PC-9 (cell line): ENCODE results near the gene HABP4. TPM values are rescaled to one million over a fixed set of nuclear protein-coding genes. Genes with fewer than 3 reads are reported as not detected.

ENCODE experiments used
- BruUV-seq: library from RNA; stranded (reverse); fragments of 400-500 nt; replicated peaks from 2 replicates; lab custom pipeline; 2021; lab: Mats Ljungman, UMichigan
- CTCF ChIA-PET: fragments of 300-600 bp; sonication (Branson Sonifier 250); formaldehyde crosslinking; loops from one replicate; lab custom pipeline; 2022; ENCODE audit warnings: antibody characterized with exemption; lab: Charles Lee
- POLR2A ChIA-PET: fragments of 300-600 bp; sonication (Branson Sonifier 250); formaldehyde crosslinking; loops from one replicate; lab custom pipeline; 2022; ENCODE audit warnings: antibody characterized with exemption; ENCODE audit not compliant: unreplicated experiment; lab: Charles Lee
- DNase-seq, 2 experiments: peaks; one replicate each; pipeline versions ENCODE4 v3.0.0 to v3.0.0-alpha.2; 2015 to 2022; ENCODE audit warnings: mixed read lengths in 1 of 2
- H2AFZ ChIP-seq: fragments of 200-600 bp; sonication (generic); 2 replicates; pipeline ENCODE4 v1.8.1; 2017; ENCODE audit warnings: antibody characterized with exemption
- H3F3A ChIP-seq: fragments of 200-600 bp; sonication (generic); 2 replicates; pipeline ENCODE4 v1.8.1; 2017; ENCODE audit warnings: antibody characterized with exemption, mild to moderate bottlenecking, low read depth; ENCODE audit not compliant: insufficient read depth
- H3K27ac ChIP-seq: fragments of 200-600 bp; sonication (generic); 2 replicates; pipeline ENCODE4 v1.6.1; 2016; ENCODE audit warnings: mixed run types
- H3K27me3 ChIP-seq: fragments of 200-600 bp; sonication (generic); 2 replicates; pipeline ENCODE4 v1.6.1; 2016; ENCODE audit warnings: low read depth, mixed run types; ENCODE audit not compliant: insufficient read depth
- H3K36me3 ChIP-seq: fragments of 200-600 bp; sonication (generic); 2 replicates; pipeline ENCODE4 v1.6.1; 2016; ENCODE audit warnings: low read depth, mixed run types
- H3K4me1 ChIP-seq: fragments of 200-600 bp; sonication (generic); replicated peaks from 2 replicates; pipeline ENCODE4 v1.6.1; 2016; ENCODE audit warnings: mixed run types; ENCODE audit not compliant: insufficient read depth
- H3K4me2 ChIP-seq: fragments of 200-600 bp; sonication (generic); 2 replicates; pipeline ENCODE4 v1.6.1; 2017; ENCODE audit warnings: mixed run types
- H3K4me3 ChIP-seq: fragments of 200-600 bp; sonication (generic); 2 replicates; pipeline ENCODE4 v1.6.1; 2016; ENCODE audit warnings: mixed run types
- H3K79me2 ChIP-seq: fragments of 200-600 bp; sonication (generic); 2 replicates; pipeline ENCODE4 v1.6.1; 2017; ENCODE audit warnings: low read depth, mixed run types
- H3K9me2 ChIP-seq: fragments of 200-600 bp; sonication (generic); 2 replicates; pipeline ENCODE4 v1.8.1; 2017; ENCODE audit warnings: mild to moderate bottlenecking; ENCODE audit not compliant: insufficient read depth
- H3K9me3 ChIP-seq: fragments of 200-600 bp; sonication (generic); 2 replicates; pipeline ENCODE4 v1.8.1; 2016; ENCODE audit warnings: low read depth; ENCODE audit not compliant: insufficient read depth
- H4K20me1 ChIP-seq: fragments of 200-600 bp; sonication (generic); 2 replicates; pipeline ENCODE4 v1.8.1; 2017; ENCODE audit not compliant: insufficient read depth
- EZH2 ChIP-seq: fragments of 200-600 bp; sonication (generic); IDR thresholded peaks from 2 replicates; pipeline ENCODE4 v1.8.0; 2017; ENCODE audit warnings: antibody characterized with exemption, low read depth
- intact Hi-C: fragments of 100-400 bp; cut with micrococcal nuclease; formaldehyde crosslinking; loops from one replicate; pipeline ENCODE4 v1.10.0; 2022; ENCODE audit not compliant: unreplicated experiment
- total RNA-seq: library from RNA; stranded (reverse); gene quantifications from 2 replicates; pipeline ENCODE4 v1.2.3, GENCODE V29; 2021
- TF ChIP-seq, protein P1 (sequence below): fragments of 200-600 bp; sonication (generic); conservative IDR thresholded peaks from 2 replicates; pipeline ENCODE4 v1.6.1; 2017; ENCODE audit warnings: mixed run types, antibody characterized with exemption, mild to moderate bottlenecking, moderate library complexity

Gene HABP4
- total RNA-seq, 1 experiment from 2014 or later = 8.1 TPM

DNA sequence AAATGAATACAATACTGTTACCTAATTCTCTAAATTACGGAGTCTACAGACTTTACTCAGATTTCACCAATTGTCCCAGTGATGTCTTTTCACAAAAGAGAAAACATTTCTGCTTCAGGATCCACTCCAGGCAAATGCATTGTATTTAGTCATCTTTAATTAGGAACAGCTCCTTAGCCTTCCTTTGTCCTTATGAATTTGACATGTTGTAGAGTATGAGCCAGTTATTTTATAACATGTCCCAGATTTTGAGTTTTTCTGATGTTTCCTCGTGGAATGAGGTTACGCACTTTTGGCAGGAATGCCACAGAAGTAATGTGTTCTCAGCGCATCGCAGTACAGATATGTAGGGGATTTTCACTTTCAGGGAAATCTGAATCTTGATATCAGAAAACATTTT lies 10.5 kb downstream of the HABP4 start:
- H3K27me3 ChIP-seq = no peaks in the 10 kb centered on the region
- no peaks in the 10 kb centered on the region for H4K20me1 ChIP-seq
- BruUV-seq = no TSS peak
- DNase-seq = no peak
- no peaks in the 10 kb centered on the region for H3K4me1 ChIP-seq
- H3F3A ChIP-seq = peaks cover 5% of the 10 kb centered on the region; the same call in 1 of the 2 replicates
- H3K9me3 ChIP-seq = no peaks in the 10 kb centered on the region
- ChIA-PET CTCF (no interaction called here), POLR2A (no interaction called here)
- H3K36me3 ChIP-seq = no peaks in the 10 kb centered on the region; the same call in 1 of the 2 replicates
- H3K4me3 ChIP-seq = no peak overlapping the region
- H3K4me2 ChIP-seq = no peak overlapping the region
- no peak overlapping the region for H3K27ac ChIP-seq
- no peaks in the 10 kb centered on the region for H3K9me2 ChIP-seq
- intact Hi-C loops = no loop called here
- H2AFZ ChIP-seq = no peak overlapping the region
- H3K79me2 ChIP-seq = no peaks in the 10 kb centered on the region
- no peak for TF ChIP-seq EZH2

DNA sequence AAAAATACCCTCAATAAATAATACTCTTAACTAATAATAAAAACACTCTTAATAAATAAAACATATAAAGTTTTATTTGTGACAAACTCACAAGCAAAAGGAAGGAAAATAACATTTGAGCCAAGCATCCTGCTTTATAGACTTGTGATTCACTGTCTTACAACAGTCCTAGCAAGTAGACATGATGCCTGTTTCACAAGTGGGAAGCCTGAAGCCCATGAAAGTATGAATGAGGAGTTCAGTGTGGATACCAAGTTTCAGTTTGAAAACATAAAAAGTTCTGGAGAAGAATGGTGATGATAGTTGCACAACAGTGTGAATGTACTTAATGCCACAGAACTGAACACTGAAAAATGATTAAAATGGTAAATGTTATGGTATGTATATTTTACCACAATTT lies 10.9 kb downstream of the HABP4 start:
- Histone ChIP-seq H3K27me3 (no peaks in the 10 kb centered on the region), H3F3A (peaks cover 5% of the 10 kb centered on the region; the same call in 1 of the 2 replicates), H4K20me1 (no peaks in the 10 kb centered on the region), H3K27ac (no peak overlapping the region), H2AFZ (no peak overlapping the region), H3K9me3 (no peaks in the 10 kb centered on the region), H3K79me2 (no peaks in the 10 kb centered on the region), H3K4me2 (no peak overlapping the region), H3K9me2 (no peaks in the 10 kb centered on the region), H3K4me3 (no peak overlapping the region), H3K4me1 (no peaks in the 10 kb centered on the region), H3K36me3 (no peaks in the 10 kb centered on the region; the same call in 1 of the 2 replicates)
- ChIA-PET CTCF (no interaction called here), POLR2A (no interaction called here)
- DNase-seq = no peak
- TF ChIP-seq, protein P1, sequence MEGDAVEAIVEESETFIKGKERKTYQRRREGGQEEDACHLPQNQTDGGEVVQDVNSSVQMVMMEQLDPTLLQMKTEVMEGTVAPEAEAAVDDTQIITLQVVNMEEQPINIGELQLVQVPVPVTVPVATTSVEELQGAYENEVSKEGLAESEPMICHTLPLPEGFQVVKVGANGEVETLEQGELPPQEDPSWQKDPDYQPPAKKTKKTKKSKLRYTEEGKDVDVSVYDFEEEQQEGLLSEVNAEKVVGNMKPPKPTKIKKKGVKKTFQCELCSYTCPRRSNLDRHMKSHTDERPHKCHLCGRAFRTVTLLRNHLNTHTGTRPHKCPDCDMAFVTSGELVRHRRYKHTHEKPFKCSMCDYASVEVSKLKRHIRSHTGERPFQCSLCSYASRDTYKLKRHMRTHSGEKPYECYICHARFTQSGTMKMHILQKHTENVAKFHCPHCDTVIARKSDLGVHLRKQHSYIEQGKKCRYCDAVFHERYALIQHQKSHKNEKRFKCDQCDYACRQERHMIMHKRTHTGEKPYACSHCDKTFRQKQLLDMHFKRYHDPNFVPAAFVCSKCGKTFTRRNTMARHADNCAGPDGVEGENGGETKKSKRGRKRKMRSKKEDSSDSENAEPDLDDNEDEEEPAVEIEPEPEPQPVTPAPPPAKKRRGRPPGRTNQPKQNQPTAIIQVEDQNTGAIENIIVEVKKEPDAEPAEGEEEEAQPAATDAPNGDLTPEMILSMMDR = no peak
- no peak for TF ChIP-seq EZH2
- intact Hi-C loops = no loop called here
- no TSS peak for BruUV-seq

DNA sequence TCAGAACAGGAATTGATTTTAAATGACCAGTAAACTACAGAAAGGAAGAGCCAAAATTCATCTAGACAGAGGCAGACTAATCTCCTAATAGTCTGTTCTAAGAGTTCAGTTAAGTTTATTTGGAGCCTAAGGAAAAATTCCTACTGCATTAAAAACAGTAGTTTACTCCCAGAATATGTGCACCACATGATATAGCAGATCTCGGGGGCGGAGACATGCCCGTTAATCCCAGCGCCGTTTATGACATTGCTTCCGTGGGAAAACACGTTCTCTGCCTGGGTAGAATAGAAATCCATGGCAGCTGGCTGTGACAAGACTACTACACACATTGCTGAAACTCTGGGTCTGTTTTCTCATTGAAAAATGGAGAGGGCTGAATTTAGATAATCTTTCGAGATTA lies 11.4 kb downstream of the HABP4 start:
- no peak for TF ChIP-seq EZH2
- TF ChIP-seq, protein P1 = no peak
- Histone ChIP-seq H3K9me3 (no peaks in the 10 kb centered on the region), H3K36me3 (no peaks in the 10 kb centered on the region; the same call in 1 of the 2 replicates), H3K27ac (no peak overlapping the region), H3K27me3 (no peaks in the 10 kb centered on the region), H4K20me1 (no peaks in the 10 kb centered on the region), H3K4me1 (no peaks in the 10 kb centered on the region), H3F3A (peaks cover 5% of the 10 kb centered on the region; the same call in 1 of the 2 replicates), H2AFZ (no peak overlapping the region), H3K4me3 (no peak overlapping the region), H3K79me2 (no peaks in the 10 kb centered on the region), H3K4me2 (no peak overlapping the region), H3K9me2 (no peaks in the 10 kb centered on the region)
- ChIA-PET CTCF (interaction anchor here (0.7 kb wide), 1 partner anchor 1661 kb away, joined by 4 read pairs; no protein-coding TSS in a partner anchor), POLR2A (no interaction called here)
- no peak for DNase-seq
- intact Hi-C loops = no loop called here
- BruUV-seq = no TSS peak

DNA sequence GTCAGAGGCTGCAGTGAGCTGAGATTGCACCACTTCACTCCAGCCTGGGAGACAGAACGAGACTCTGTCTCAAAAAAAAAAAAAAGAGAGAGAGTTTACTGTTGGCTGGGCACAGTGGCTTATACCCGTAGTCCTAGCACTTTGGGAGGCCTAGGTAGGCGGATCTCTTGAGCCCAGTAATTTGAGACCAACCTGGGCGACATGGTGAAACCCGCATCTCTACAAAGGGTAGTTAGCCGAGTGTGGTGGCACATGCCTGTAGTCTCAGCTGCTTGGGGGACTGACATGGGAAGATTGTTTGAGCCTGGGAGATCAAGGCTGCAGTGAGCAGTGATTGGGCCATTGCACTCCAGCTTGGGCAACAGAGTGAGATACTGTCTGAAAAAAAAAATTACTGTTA lies 12.6 kb downstream of the HABP4 start:
- BruUV-seq = no TSS peak
- Histone ChIP-seq H3K79me2 (no peaks in the 10 kb centered on the region), H3K9me3 (no peaks in the 10 kb centered on the region), H3K27me3 (no peaks in the 10 kb centered on the region), H2AFZ (no peak overlapping the region), H3K36me3 (no peaks in the 10 kb centered on the region; the same call in 1 of the 2 replicates), H3K4me2 (no peak overlapping the region), H3K9me2 (no peaks in the 10 kb centered on the region), H4K20me1 (no peaks in the 10 kb centered on the region), H3K4me1 (no peaks in the 10 kb centered on the region), H3K27ac (no peak overlapping the region), H3F3A (no peaks in the 10 kb centered on the region), H3K4me3 (no peak overlapping the region)
- TF ChIP-seq, protein P1 = no peak
- no peak for TF ChIP-seq EZH2
- CTCF ChIA-PET = no interaction called here
- POLR2A ChIA-PET = no interaction called here
- DNase-seq = no peak
- intact Hi-C loops = no loop called here
